GM10847 (cell line): ENCODE results near the gene EXOSC10.

Experiments
- POLR2A ChIP-seq: IDR thresholded peaks from 2 replicates; pipeline ENCODE4 v1.6.1; 2011; ENCODE audit not compliant: insufficient read length; ENCODE audit errors: extremely low read depth

The EXOSC10 gene

DNA sequence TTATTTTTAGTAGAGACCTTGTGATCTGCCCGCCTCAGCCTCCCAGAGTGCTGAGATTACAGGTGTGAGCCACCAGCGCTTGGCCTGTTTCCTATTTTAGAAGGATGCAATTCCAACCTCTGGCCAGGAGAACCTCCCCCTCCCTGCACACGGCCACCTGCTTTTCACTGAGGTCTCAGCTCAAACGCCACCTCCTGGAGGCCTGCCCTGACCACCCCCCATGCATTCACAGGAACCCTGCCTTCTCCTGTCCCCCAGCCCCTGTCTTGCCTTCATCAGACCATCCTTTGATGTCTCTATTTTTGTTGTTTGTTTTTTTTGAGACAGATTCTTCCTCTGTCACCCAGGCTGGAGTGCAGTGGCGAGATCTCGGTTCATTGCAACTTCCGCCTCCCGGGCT, 42.2 kb downstream of the EXOSC10 start:
- no peak for TF ChIP-seq POLR2A

DNA sequence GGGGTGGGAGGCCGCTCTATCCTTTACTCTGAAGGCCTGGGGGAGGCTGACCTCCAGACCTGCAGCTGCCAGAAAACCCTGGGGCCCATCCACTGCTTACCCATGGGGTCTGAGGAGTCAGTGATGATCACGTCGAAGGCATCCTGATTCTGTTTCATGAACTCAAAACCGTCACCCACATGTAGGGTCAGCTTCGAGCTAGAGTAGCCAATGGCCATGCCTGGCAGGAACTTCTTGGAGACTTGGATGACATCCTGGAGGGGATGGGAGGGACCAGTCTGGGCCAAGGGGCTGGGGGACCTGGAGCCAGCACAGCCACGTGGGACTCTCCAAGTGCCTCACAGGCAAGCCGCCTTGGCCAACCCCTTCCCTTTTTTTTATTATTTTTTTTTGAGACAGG, 43.2 kb downstream of the EXOSC10 start:
- TF ChIP-seq POLR2A: no peak

DNA sequence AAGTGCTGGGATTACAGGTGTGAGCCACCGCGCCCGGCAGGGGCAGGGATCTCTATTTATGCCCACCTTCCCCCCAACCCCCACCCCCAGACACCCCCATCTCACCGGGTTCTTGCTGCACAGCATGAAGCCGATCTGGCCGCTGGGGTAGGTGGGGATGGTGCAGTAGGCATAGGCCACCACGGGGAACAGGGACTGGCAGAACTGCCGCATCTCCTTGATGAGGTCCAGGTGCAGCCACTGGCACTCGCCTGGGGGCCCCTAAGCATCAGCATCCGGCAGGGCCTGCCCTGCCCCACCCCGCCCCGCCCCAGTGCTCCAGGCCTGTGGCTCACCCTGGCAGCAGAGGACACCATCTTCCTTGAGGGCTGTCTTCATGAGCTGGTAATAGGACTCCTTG, 44.0 kb downstream of the EXOSC10 start:
- no peak for TF ChIP-seq POLR2A

DNA sequence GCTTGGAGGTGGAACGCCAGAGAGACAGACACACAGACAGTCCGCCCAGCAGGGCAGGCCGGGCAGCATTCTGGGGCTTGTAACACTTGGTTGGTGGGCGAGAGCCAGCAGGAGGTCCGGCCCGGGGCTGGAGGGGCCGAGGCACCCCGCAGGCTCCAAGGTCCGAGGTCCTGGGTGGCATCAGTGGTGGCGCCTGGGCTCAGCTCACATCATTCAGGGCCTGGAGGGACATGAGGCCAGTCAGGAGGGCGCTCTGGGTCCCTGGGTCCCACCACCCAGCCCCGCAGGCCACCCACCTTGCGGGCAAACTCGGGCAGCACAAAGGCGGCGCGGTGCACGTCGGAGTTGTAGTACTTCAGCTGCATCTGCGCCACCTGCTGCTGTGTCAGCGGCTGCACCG, 45.0 kb downstream of the EXOSC10 start:
- no peak for TF ChIP-seq POLR2A

DNA sequence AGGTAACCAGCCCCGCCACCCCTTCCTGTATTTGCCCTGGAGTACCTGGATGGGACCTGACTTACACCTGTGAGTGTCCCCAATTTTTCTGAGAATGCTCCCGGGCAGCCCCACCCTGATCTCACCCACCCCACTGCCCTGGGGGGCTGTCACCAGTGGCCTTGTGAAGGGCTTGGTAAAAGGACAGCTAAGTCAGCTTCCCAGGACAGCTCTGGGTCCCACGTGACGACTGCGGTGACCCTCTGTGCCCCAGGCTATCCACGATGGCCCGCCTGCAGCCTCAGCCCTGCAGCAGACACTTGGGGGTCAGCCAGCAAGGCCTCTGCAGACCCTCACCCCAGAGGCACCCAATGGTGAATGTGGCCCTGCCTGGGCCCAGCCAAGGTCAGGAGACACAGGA, 45.5 kb downstream of the EXOSC10 start:
- TF ChIP-seq POLR2A: no peak

DNA sequence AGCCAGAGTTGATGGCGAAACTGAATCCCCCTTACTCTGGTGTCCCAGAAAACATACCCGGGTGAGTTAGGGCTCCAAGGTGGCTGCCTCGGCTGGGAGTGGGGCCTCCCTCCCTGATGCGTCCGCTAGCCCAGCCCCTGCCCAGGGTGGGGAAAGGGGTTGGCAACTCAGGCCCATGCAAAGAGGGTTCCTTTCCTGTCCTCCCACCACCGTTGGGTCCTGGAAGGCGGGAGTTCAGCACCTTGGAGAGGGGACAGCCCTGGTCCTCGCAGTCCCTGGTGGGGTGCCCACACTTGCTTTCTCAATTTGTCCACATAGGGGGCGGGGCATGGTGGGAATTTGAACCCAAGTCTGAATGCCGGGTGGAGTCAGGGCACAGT, 45.9 kb downstream of the EXOSC10 start:
- TF ChIP-seq POLR2A: no peak

DNA sequence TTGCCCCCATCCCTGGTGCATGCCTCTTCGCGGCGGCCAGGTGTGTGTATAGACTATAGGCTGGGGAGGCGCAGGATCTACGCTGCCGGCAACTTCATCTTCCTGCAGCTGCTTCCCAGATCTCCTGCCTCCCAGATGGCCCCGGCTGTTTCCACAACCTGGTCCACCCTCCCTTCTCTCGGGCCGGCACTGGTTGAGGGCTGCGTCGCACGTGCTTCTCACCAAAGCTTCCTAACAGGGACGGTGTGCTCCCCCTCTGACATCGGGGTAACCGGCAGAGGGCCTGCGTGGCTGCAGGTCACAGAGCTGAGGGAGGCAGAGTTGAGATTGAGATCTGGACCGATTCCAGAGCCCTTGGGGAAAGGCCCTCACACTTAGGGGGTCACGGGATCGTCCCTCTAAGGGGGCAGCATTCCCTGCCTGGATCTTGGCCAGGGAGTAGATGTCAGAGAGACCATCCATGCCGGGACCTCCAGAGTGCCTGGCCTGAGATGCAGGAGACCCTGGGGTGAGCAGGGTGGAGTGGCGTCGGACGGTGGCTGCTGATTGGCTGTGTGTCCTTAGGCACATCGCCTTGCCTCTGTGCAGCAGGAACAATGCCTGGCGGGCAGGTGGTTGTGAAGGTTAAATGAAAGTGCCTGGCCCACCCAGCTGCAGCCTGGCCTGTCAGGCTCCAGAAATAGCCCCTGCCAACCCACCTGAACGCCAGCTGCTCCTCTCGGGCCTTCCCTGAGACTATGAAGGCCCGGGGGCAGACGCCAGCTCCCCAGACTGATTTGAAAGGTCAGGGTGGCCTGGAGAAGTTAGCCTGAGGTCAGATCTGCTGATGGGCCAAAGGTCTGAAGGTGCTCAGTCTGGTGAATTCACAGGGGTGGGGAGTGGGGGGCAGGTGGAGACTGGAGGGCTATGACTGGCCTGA, 46.6 kb downstream of the EXOSC10 start:
- TF ChIP-seq POLR2A: no peak

DNA sequence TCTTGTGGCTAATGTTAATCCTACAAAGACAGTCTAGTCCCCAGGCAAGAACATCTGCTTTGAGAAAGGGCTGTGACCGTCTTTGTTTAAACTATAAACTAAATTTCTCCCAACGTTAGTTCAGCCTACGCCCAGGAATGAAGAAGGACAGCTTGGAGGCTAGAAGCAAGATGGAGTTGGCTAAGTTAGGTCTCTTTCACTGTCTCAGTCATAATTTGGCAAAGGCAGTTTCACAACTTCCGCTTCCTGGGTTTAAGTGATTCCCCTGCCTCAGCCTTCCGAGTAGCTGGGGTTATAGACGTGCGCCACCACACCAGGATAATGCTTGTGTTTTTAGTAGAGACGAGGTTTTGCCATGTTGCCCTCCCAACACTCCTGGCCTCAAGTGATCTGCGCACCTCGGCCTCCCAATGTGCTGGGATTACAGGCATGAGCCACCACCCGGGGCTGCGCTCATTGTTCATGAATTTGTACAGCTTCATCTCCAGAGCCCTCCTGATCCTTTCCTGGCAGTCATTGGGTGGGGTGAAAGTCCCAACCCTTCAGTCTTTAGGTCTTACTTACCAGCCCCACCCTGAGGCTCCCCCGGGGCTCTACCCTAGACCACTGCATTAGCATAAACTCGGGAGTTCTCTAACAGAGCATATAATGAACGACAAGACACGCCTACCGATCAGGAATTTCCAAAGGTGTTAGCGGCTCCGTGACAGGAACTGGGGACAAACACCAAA, 47.7 kb downstream of the EXOSC10 start:
- no peak for TF ChIP-seq POLR2A

DNA sequence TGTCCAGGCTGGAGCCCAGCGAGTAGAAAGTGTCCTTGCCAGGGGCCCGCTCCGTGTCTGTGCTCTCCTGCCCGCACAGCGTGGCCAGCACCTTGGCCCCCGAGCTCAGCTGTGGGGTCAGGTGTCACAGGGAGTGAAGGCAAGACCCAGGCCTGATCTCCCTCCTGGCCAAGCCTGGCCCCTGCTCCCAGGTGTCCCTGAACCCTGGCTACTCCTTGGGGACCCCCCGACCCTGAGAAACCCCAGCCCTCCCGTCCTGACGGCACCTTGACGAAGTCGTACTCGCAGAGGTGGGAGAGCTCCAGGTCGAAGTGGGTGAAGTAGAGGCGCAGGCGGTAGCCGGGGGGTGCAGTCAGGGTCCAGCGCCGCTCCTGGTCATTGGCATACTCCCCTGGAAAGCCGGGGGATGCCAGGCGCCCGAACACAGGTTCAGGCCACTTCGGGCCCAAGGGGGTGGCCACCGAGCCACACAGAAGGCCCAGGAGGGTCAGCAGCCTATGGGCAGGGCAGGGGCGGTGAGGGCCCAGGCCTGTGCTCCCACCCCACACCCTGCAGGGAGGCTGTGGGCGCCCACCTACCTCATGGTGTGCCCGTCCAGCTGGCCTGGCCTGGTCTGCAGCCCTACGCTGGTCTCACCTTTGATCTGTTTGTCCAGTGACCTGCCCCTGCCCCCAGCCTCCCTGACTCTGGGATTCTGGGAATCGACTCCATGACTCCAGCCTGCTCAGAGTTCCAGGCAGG, 52.9 kb downstream of the EXOSC10 start, which contains the start of gene MASP2:
Gene MASP2, minus strand, starts transcription at position 615 of the 741 bp plus-strand sequence. Its CDS starts 32 bp downstream, at position 583.
- no peak for TF ChIP-seq POLR2A

DNA sequence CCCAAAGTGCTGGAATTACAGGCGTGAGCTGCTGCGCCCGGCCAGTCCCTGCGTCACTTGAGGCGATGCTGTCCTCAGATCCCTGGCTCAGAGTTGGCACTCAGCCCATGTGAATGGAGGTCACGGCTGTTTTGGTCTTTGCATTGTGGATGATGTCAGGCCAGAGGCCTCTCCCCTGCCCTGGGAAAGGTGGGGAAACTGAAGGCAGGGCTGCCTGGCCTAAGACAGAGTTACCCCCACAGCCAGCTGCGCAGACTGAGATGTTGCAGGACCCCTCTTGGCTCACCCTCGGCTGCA, 53.5 kb downstream of the EXOSC10 start:
- TF ChIP-seq POLR2A: no peak

DNA sequence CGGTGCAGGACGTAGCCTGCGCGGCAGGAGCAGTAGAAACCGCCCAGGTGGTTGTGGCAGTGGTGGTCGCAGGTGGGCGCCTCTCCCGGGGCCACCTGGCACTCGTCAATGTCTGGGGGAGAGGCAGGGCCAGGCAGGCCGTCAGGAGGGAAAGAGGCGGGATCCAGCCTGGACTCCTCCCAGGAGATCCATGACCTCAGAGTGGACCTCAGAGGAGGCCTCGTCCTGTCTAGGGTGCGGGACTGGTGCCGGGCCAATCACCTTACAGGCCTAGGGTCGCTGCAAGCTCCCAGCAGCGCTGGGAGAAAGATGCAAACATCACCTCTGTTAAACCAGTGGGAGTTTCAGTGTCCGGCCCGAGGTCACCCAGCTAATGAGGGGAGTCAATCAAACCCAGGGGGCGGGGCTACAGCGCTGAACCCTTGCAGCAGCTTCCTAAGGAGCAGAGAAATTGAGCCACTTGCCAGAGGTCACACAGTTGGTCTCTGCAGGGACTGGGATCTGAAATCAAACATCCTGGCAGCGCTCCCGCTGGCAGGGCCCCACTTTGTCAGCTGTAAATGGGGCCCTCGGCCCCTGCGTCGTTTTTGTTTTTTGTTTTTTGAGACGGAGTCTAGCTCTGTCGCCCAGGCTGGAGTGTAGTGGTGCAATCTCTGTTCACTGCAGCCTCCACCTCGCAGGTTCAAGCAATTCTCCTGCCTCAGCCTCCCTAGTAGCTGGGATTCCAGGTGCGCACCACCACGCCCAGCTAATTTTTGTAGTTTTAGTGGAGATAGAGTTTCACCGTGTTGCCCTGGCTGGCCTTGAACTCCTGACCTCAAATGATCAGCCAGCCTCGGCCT, 54.0 kb downstream of the EXOSC10 start:
- TF ChIP-seq POLR2A: no peak

DNA sequence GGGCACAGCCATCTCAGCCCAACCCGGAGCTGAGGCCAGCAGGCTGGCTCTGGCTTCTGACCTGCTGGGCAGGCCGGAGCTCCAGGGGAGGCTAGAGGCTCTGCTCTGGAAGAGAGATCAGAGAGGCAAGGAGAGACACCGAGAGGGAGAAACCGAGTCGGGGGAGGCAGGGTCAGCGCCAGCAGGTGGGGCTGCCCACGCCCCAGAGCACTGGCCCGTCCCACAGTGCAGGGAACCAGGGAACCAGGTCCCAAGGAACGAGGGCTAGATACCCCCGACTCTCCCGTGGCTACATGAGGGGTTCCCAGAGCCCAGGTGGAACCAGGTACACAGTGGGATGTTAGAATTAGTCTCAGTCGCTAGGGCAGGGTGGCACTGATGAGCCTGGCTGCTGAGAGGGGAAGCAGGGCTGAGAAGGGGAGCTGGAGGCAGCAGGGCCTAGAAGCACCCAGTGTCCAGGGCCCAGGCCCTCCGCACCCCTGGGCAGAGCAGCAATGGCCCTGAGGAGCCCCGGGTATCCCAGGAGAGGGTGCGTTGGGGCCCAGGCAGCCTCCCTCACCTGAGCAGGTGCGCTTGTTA, 54.7 kb downstream of the EXOSC10 start:
- TF ChIP-seq POLR2A: no peak

DNA sequence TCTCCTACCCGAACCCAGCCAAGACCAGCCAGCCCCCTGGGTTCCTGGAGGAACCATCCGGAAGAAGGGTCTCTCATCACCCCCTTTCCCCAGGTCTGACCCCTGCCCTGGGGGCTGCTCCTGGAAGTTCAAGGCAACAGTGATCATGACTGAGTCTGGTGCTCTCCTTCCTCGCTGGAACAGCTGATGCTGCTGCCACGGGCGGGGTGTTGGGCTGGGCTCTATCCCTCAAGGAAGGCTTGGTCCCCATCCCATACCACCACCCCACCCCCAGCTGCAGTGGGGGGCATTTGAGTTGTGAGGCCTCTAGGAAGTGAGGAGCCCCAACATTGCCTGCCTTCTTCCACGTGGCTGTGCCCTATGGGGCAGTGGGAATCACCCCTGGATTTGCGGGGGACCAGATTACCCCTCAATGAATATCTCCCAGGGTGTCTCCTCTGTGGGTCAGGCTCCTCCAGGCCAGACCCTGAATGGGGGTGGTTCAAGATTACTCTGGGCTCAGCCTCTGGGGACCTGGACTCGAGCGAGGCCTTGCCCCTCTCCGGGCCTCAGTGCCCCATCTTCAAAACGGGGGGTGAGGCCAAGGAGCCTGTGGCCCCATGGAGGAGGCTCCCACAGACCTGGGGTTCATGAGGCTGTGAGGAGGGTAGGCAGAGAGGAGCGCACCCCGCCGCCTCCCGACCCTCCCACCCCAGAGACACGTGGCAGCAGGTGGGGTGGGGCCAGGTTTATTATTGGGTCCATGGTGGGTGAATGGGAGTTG, 55.4 kb downstream of the EXOSC10 start:
- no peak for TF ChIP-seq POLR2A
